ENCODE data around the gene CLMP. TPM values are rescaled to one million over a fixed set of nuclear protein-coding genes. Genes with fewer than 3 reads are reported as not detected.

Gene CLMP
- total and polyA plus RNA-seq, 2 experiments from 2014 or later, result 2.1 to 8.4 TPM

GRCh38 chr11:123076484-123076883, 118.6 kb downstream of the CLMP start:
- Histone ChIP-seq H3K4me1 (ENCODE audit: low read depth) (no peaks in the 10 kb centered on the region), H3K9me3 (ENCODE audit: low read depth) (no peaks in the 10 kb centered on the region), H3K27me3 (no peaks in the 10 kb centered on the region), H3K36me3 (no peaks in the 10 kb centered on the region), H3K4me3 (no peak overlapping the region), H3K27ac (no peak overlapping the region)
- TF ChIP-seq CTCF (IDR thresholded peaks at IDR 0.05; ENCODE audit: low read depth, low read length), result no peak
- DNase-seq (ENCODE audit: low read depth in 1 of 2, low spot score in 1 of 2), result no peak

DNA sequence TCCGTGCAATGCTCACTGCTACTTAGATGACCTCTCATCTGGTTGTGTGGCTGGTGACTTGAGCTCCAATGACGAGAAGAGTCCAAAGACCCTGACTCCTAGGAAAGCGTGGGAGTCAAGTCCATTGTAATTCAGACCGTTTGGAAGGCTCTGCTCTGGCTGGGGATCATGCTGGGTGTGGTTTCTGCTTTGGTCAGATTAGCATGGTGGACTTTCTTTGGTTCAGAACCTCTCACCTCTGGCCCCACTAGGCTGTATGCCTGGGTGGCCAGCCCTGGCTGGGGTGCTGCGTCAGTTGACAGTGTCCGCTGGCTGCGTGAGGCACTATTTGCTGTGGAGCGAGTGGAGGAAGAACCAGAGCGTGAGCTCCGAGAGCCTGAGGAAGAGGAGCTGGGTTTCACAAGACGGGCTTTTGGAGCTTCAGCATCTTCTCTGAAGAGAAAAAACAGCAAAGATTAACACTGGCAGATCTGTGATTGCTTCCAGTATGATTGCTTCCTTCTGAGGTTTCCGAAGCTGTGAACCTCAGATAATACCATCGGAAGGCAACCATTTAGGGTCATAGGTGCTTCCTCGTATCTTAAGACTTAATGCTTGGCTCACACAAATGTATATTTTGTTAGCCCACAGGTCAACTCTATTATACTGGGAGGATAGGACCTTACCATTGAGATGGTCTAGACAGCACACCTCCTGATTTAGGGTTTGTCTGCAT, 121.5 kb downstream of the CLMP start:
- Histone ChIP-seq H3K27ac (no peak overlapping the region), H3K27me3 (no peaks in the 10 kb centered on the region), H3K4me3 (no peak overlapping the region), H3K36me3 (no peaks in the 10 kb centered on the region), H3K9me3 (ENCODE audit: low read depth) (no peaks in the 10 kb centered on the region), H3K4me1 (ENCODE audit: low read depth) (no peaks in the 10 kb centered on the region)
- TF ChIP-seq CTCF (IDR thresholded peaks at IDR 0.05; ENCODE audit: low read depth, low read length), result no peak
- no peak for DNase-seq (ENCODE audit: low read depth in 1 of 2, low spot score in 1 of 2)

DNA sequence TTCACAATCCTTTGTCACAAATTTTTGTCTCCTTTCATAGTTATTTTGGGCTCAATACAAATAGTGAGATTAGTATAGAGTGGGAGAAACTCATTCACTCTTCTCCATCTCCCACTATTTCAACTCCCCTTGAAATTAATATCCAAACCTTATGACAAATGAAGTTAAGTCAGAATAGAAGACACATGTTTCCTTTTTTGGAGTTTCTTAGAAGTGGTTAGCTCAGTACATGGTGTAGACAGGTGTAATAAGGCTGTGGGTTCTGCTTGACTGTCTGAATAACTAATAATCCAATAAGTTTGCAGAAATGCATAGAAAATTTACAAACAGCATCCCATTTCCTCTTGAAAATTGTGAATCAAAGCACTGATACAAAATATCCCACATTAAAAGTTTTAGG, 122.3 kb downstream of the CLMP start:
- Histone ChIP-seq H3K9me3 (ENCODE audit: low read depth) (no peaks in the 10 kb centered on the region), H3K36me3 (no peaks in the 10 kb centered on the region), H3K27me3 (no peaks in the 10 kb centered on the region), H3K4me1 (ENCODE audit: low read depth) (no peaks in the 10 kb centered on the region), H3K27ac (no peak overlapping the region), H3K4me3 (no peak overlapping the region)
- TF ChIP-seq CTCF (IDR thresholded peaks at IDR 0.05; ENCODE audit: low read depth, low read length), result no peak
- no peak for DNase-seq (ENCODE audit: low read depth in 1 of 2, low spot score in 1 of 2)

GRCh38 chr11:123072332-123072761, 122.7 kb downstream of the CLMP start:
- H3K27me3 ChIP-seq, result no peaks in the 10 kb centered on the region
- no peak for TF ChIP-seq CTCF (IDR thresholded peaks at IDR 0.05; ENCODE audit: low read depth, low read length)
- no peak overlapping the region for H3K27ac ChIP-seq
- H3K36me3 ChIP-seq, result no peaks in the 10 kb centered on the region
- no peaks in the 10 kb centered on the region for H3K9me3 ChIP-seq (ENCODE audit: low read depth)
- no peak overlapping the region for H3K4me3 ChIP-seq
- no peaks in the 10 kb centered on the region for H3K4me1 ChIP-seq (ENCODE audit: low read depth)
- no peak for DNase-seq (ENCODE audit: low read depth in 1 of 2, low spot score in 1 of 2)

DNA sequence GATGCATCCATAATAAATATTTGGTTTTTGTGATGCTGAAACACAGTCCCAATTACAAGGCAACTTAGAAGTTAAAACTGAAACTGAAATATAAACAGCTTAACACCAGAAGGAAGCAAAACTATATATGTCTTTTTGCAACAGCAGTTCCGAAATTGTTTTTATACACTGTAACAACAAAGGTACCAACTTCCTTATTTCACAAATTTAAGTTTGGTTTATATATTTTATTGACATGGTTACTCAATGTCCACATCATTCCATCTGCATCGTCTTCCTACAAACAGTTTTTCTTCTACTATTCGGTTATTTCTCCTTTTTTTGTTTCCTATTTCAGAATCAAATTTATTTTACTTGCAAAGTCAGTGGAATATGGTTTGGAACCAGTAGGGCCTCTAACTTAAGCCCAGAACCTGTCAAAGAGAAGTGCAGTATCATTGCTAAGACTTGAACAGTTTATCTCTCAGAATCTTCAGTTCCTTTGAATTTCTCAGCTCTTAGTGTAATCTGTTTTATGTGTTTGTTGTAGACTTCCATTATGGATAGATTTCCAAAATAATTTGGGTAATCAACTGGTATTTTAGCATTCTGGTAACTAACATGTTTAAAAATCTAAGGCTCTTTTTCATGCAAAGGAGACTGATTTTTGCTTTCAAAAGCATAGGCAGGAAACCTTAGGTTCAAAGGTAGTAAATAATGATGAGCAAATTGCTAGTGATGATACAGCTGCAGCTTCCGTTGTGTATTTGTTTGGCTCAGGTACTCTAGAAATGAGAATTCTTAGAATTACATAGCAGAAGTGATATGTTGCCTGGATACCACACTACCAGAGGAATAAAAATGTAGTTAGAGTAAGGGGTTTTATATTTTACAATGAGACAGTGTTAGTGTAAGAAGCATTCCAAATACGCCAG, 124.9 kb downstream of the CLMP start:
- Histone ChIP-seq H3K27ac (no peak overlapping the region), H3K9me3 (ENCODE audit: low read depth) (no peaks in the 10 kb centered on the region), H3K36me3 (no peaks in the 10 kb centered on the region), H3K4me1 (ENCODE audit: low read depth) (no peaks in the 10 kb centered on the region), H3K4me3 (no peak overlapping the region), H3K27me3 (no peaks in the 10 kb centered on the region)
- TF ChIP-seq CTCF (IDR thresholded peaks at IDR 0.05; ENCODE audit: low read depth, low read length), result no peak
- no peak for DNase-seq (ENCODE audit: low read depth in 1 of 2, low spot score in 1 of 2)

Data from cardiac muscle cell (in vitro differentiated cells and primary cell).